GM13977 (cell line): ENCODE data around the gene KCNJ18.
"Not testable (repeated sequence)": the region's sequence is repeated elsewhere in the genome, so short reads cannot be mapped to it uniquely, and the experiment has no call there.

Experiments
- DNase-seq: peaks from one replicate; pipeline ENCODE4 v3.0.0; 2012; ENCODE audit warnings: low spot score
- CTCF ChIP-seq: IDR thresholded peaks from 2 replicates; pipeline ENCODE4 v1.5.1; 2012; ENCODE audit warnings: mild to moderate bottlenecking, control low read depth; ENCODE audit not compliant: insufficient read depth; ENCODE audit errors: extremely low read depth, missing control alignments
- in situ Hi-C: fragments of 300-500 bp; cut with MboI; formaldehyde crosslinking; loops from one replicate; pipeline ENCODE4 v1.12.0; 2022; ENCODE audit warnings: low sequenced_read_pairs, low pct_unique_long_range_greater_than_20kb, mixed read lengths, inconsistent platforms; ENCODE audit not compliant: unreplicated experiment

Gene KCNJ18

GRCh38 chr17:21677126-21677910 is 15.0 kb upstream of the KCNJ18 start:
- in situ Hi-C loops, result no loop called here
- no peak for DNase-seq
- TF ChIP-seq CTCF, result no peak

GRCh38 chr17:21677911-21678310 is 14.4 kb upstream of the KCNJ18 start:
- TF ChIP-seq CTCF, result no peak
- in situ Hi-C loops, result no loop called here
- DNase-seq, result no peak

- in situ Hi-C loops, result no loop called here
- TF ChIP-seq CTCF, result no peak
- no peak for DNase-seq
These were observed 13.8 kb upstream of the KCNJ18 start for GRCh38 chr17:21678393-21679081.

GRCh38 chr17:21679256-21680146 is 12.8 kb upstream of the KCNJ18 start:
- in situ Hi-C loops, result no loop called here
- no peak for TF ChIP-seq CTCF
- DNase-seq, result no peak

GRCh38 chr17:21680366-21680765 is 12.0 kb upstream of the KCNJ18 start:
- DNase-seq, result no peak
- no peak for TF ChIP-seq CTCF
- in situ Hi-C loops, result no loop called here

- in situ Hi-C loops, result not testable (repeated sequence)
These were observed 11.4 kb upstream of the KCNJ18 start for GRCh38 chr17:21680850-21681351.

GRCh38 chr17:21681576-21681975 is 10.7 kb upstream of the KCNJ18 start:
- in situ Hi-C loops, DNase-seq: not testable (repeated sequence)

More at GRCh38 chr17:21680850-21681351, 11.4 kb upstream of the KCNJ18 start:
- DNase-seq, result not testable (repeated sequence)

GRCh38 chr17:21682130-21682529 is 10.2 kb upstream of the KCNJ18 start:
- DNase-seq, in situ Hi-C loops: not testable (repeated sequence)

- DNase-seq, in situ Hi-C loops: not testable (repeated sequence)
These were observed 9.1 kb upstream of the KCNJ18 start for GRCh38 chr17:21683142-21683712.

GRCh38 chr17:21683897-21684296 is 8.4 kb upstream of the KCNJ18 start:
- in situ Hi-C loops, DNase-seq: not testable (repeated sequence)

- DNase-seq, in situ Hi-C loops: not testable (repeated sequence)
These were observed 7.9 kb upstream of the KCNJ18 start for GRCh38 chr17:21684384-21684783.
